ENCODE results near the gene EFHC1.

DNA sequence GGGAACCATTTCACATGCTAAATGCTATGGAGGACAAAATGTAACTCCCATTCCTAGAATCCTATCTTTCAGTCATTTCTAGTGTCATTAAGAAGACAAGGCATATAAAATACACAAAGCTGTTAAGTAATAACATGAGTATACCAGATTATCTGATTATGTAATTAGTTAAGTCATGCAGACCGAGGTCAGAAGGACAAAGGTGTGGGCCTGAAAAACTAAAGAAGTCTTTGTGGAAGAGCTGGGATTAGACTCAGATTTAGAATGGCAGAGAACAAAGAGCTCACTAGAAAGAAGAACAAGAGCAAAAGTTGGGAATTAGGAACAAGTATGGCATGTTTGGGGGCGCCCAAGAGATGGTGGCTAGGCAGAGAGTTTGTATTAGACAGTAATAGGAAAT, 37.0 kb downstream of the EFHC1 start:
- TF ChIP-seq, protein P1, sequence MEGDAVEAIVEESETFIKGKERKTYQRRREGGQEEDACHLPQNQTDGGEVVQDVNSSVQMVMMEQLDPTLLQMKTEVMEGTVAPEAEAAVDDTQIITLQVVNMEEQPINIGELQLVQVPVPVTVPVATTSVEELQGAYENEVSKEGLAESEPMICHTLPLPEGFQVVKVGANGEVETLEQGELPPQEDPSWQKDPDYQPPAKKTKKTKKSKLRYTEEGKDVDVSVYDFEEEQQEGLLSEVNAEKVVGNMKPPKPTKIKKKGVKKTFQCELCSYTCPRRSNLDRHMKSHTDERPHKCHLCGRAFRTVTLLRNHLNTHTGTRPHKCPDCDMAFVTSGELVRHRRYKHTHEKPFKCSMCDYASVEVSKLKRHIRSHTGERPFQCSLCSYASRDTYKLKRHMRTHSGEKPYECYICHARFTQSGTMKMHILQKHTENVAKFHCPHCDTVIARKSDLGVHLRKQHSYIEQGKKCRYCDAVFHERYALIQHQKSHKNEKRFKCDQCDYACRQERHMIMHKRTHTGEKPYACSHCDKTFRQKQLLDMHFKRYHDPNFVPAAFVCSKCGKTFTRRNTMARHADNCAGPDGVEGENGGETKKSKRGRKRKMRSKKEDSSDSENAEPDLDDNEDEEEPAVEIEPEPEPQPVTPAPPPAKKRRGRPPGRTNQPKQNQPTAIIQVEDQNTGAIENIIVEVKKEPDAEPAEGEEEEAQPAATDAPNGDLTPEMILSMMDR (IDR thresholded peaks at IDR 0.05) = no peak
- TF ChIP-seq CREM (CRISPR knock-in tag; IDR thresholded peaks at IDR 0.05) = no peak

All from WTC11 (cell line).